ENCODE results near the gene SLC39A8.

- TF ChIP-seq CTCF (IDR thresholded peaks at IDR 0.05 in 2 of 3, conservative IDR thresholded peaks at IDR 0.05 in 1 of 3; ENCODE audit: borderline replicate concordance in 1 of 3, insufficient read depth in 1 of 3, low read depth in 2 of 3, low read length in 2 of 3) (no peak), REST (IDR thresholded peaks at IDR 0.05; ENCODE audit: low read depth) (no peak), ZNF274 (IDR thresholded peaks at IDR 0.05; ENCODE audit: low read depth, low read length) (no peak)
These were observed 56.8 kb downstream of the SLC39A8 start for GRCh38 chr4:102288497-102288896.
